Measurements from ENCODE around the gene GBGT1. TPM values are rescaled to one million over a fixed set of nuclear protein-coding genes. Genes with fewer than 3 reads are reported as not detected.

Gene GBGT1
- total RNA-seq, 1 donor from 2014 or later, result 32.8 TPM

GRCh38 chr9:133204335-133204992 lies 40.8 kb upstream of the GBGT1 start:
- peaks cover 28% of the 10 kb centered on the region for H3K27me3 Mint-ChIP-seq (ENCODE audit: low read depth)
- H3K4me3 Mint-ChIP-seq, result no peak overlapping the region
- no peak for TF ChIP-seq CTCF (IDR thresholded peaks at IDR 0.05; ENCODE audit: unreplicated experiment)
- H3K9me3 Mint-ChIP-seq, result no peaks in the 10 kb centered on the region
- no peak overlapping the region for H3K27ac Mint-ChIP-seq
- H3K4me1 Mint-ChIP-seq, result peaks cover 2% of the 10 kb centered on the region
- no peaks in the 10 kb centered on the region for H3K36me3 Mint-ChIP-seq
- peak in 1 of 2 experiments; percentile 20 for DNase-seq (ENCODE audit: low spot score in 2 of 2, unreplicated experiment in 2 of 2)

- H3K27me3 Mint-ChIP-seq (ENCODE audit: low read depth), result peaks cover 32% of the 10 kb centered on the region
- TF ChIP-seq CTCF (IDR thresholded peaks at IDR 0.05; ENCODE audit: unreplicated experiment), result no peak
- no peaks in the 10 kb centered on the region for H3K36me3 Mint-ChIP-seq
- peaks cover 2% of the 10 kb centered on the region for H3K4me1 Mint-ChIP-seq
- no peak overlapping the region for H3K4me3 Mint-ChIP-seq
- no peak overlapping the region for H3K27ac Mint-ChIP-seq
- peak in 1 of 2 experiments; percentile 31 for DNase-seq (ENCODE audit: low spot score in 2 of 2, unreplicated experiment in 2 of 2)
- no peaks in the 10 kb centered on the region for H3K9me3 Mint-ChIP-seq
Observed at GRCh38 chr9:133203506-133204075, 39.9 kb upstream of the GBGT1 start.

GRCh38 chr9:133202688-133203453 lies 39.2 kb upstream of the GBGT1 start:
- no peak overlapping the region for H3K4me3 Mint-ChIP-seq
- H3K36me3 Mint-ChIP-seq, result no peaks in the 10 kb centered on the region
- H3K9me3 Mint-ChIP-seq, result no peaks in the 10 kb centered on the region
- peaks cover 2% of the 10 kb centered on the region for H3K4me1 Mint-ChIP-seq
- H3K27ac Mint-ChIP-seq, result no peak overlapping the region
- DNase-seq (ENCODE audit: low spot score in 2 of 2, unreplicated experiment in 2 of 2), result peak in 1 of 2 experiments; percentile 30
- TF ChIP-seq CTCF (IDR thresholded peaks at IDR 0.05; ENCODE audit: unreplicated experiment), result no peak
- H3K27me3 Mint-ChIP-seq (ENCODE audit: low read depth), result peaks cover 32% of the 10 kb centered on the region

- no peak overlapping the region for H3K27ac Mint-ChIP-seq
- H3K4me3 Mint-ChIP-seq, result no peak overlapping the region
- no peak for DNase-seq (ENCODE audit: low spot score in 2 of 2, unreplicated experiment in 2 of 2)
- no peaks in the 10 kb centered on the region for H3K36me3 Mint-ChIP-seq
- peaks cover 2% of the 10 kb centered on the region for H3K4me1 Mint-ChIP-seq
- TF ChIP-seq CTCF (IDR thresholded peaks at IDR 0.05; ENCODE audit: unreplicated experiment), result no peak
- H3K9me3 Mint-ChIP-seq, result no peaks in the 10 kb centered on the region
- H3K27me3 Mint-ChIP-seq (ENCODE audit: low read depth), result peaks cover 32% of the 10 kb centered on the region
Observed at GRCh38 chr9:133202145-133202513, 38.4 kb upstream of the GBGT1 start.

- Mint-ChIP-seq H3K4me3 (no peak overlapping the region), H3K27me3 (ENCODE audit: low read depth) (peaks cover 32% of the 10 kb centered on the region), H3K36me3 (no peaks in the 10 kb centered on the region), H3K27ac (no peak overlapping the region), H3K9me3 (no peaks in the 10 kb centered on the region), H3K4me1 (peaks cover 2% of the 10 kb centered on the region)
- no peak for DNase-seq (ENCODE audit: low spot score in 2 of 2, unreplicated experiment in 2 of 2)
- no peak for TF ChIP-seq CTCF (IDR thresholded peaks at IDR 0.05; ENCODE audit: unreplicated experiment)
Observed at GRCh38 chr9:133201424-133202144, 37.9 kb upstream of the GBGT1 start.

All from mesothelial cell of epicardium (in vitro differentiated cells).